ENCODE results near the gene SORD.
"Not testable (repeated sequence)": the region's sequence is repeated elsewhere in the genome, so short reads cannot be mapped to it uniquely, and the experiment has no call there.

- TF ChIP-seq POLR2A (IDR thresholded peaks at IDR 0.05; ENCODE audit: low read depth); POLR2AphosphoS5 (IDR thresholded peaks at IDR 0.05): not testable (repeated sequence)
These were observed 29.7 kb downstream of the SORD start for GRCh38 chr15:45052676-45053075.

Measured in esophagus muscularis mucosa (tissue), 2 donors.